Trophoblast cell (in vitro differentiated cells and primary cell): ENCODE data around the gene RPS17.
A peak's percentile ranks its signal among the peaks of the same experiment; 100 is the strongest.

Source experiments
- DNase-seq, 2 donors: peaks; one replicate each; pipeline ENCODE4 v3.0.0-alpha.2; 2016
- H2AFZ ChIP-seq: 2 replicates; pipeline ENCODE4 v1.6.1; 2013; ENCODE audit warnings: low read length, moderate library complexity, mild to moderate bottlenecking; ENCODE audit not compliant: insufficient read depth, poor library complexity
- H2AK5ac ChIP-seq: 2 replicates; pipeline ENCODE4 v1.6.1; 2013; ENCODE audit warnings: mild to moderate bottlenecking, low read length
- H2BK120ac ChIP-seq: 2 replicates; pipeline ENCODE4 v1.6.1; 2013; ENCODE audit warnings: low read length, mild to moderate bottlenecking, moderate library complexity; ENCODE audit not compliant: insufficient read depth, poor library complexity
- H2BK12ac ChIP-seq: 2 replicates; pipeline ENCODE4 v1.6.1; 2013; ENCODE audit warnings: mild to moderate bottlenecking, low read length, moderate library complexity
- H2BK5ac ChIP-seq: 2 replicates; pipeline ENCODE4 v1.6.1; 2013; ENCODE audit warnings: low read length, low read depth, moderate library complexity, mild to moderate bottlenecking; ENCODE audit not compliant: poor library complexity
- H3K14ac ChIP-seq: 2 replicates; pipeline ENCODE4 v1.6.1; 2013; ENCODE audit warnings: mild to moderate bottlenecking, low read length
- H3K18ac ChIP-seq: 2 replicates; pipeline ENCODE4 v1.6.1; 2013; ENCODE audit warnings: mild to moderate bottlenecking, low read length
- H3K23ac ChIP-seq: 2 replicates; pipeline ENCODE4 v1.6.1; 2013; ENCODE audit warnings: low read length
- H3K27ac ChIP-seq: 2 replicates; pipeline ENCODE4 v1.5.1; 2013; ENCODE audit warnings: low read depth, mild to moderate bottlenecking, inconsistent platforms, low read length, moderate library complexity
- H3K27me3 ChIP-seq: 2 replicates; pipeline ENCODE4 v1.6.1; 2013; ENCODE audit warnings: inconsistent platforms, mild to moderate bottlenecking, low read length, moderate library complexity; ENCODE audit not compliant: insufficient read depth
- H3K36me3 ChIP-seq, 2 experiments: 1 replicate in 1 of 2; 2 replicates in 1 of 2; pipeline ENCODE4 v1.6.1; 2013; ENCODE audit warnings: low read length in 2 of 2, mild to moderate bottlenecking in 2 of 2, moderate library complexity in 1 of 2; ENCODE audit not compliant: insufficient read depth in 2 of 2, control insufficient read depth in 1 of 2
- H3K4ac ChIP-seq: 2 replicates; pipeline ENCODE4 v1.6.1; 2013; ENCODE audit warnings: low read depth, mild to moderate bottlenecking, low read length, moderate library complexity
- H3K4me1 ChIP-seq, 2 experiments: 1 replicate in 1 of 2; 2 replicates in 1 of 2; pipeline ENCODE4 v1.6.1; 2013; ENCODE audit warnings: low read length in 2 of 2, mild to moderate bottlenecking in 2 of 2, moderate library complexity in 1 of 2; ENCODE audit not compliant: insufficient read depth in 2 of 2, control insufficient read depth in 1 of 2
- H3K4me2 ChIP-seq: 2 replicates; pipeline ENCODE4 v1.6.1; 2013; ENCODE audit warnings: inconsistent platforms, mild to moderate bottlenecking, low read length, moderate library complexity
- H3K4me3 ChIP-seq: 2 replicates; pipeline ENCODE4 v1.5.1; 2013; ENCODE audit warnings: mild to moderate bottlenecking, low read depth, low read length, inconsistent platforms
- H3K79me1 ChIP-seq: one replicate; pipeline ENCODE4 v1.6.1; 2013; ENCODE audit warnings: low read length
- H3K79me2 ChIP-seq: 2 replicates; pipeline ENCODE4 v1.6.1; 2013; ENCODE audit warnings: low read length, mild to moderate bottlenecking; ENCODE audit not compliant: control insufficient read depth, insufficient read depth, poor library complexity
- H3K9ac ChIP-seq: 2 replicates; pipeline ENCODE4 v1.6.1; 2013; ENCODE audit warnings: mild to moderate bottlenecking, low read length
- H3K9me3 ChIP-seq: 2 replicates; pipeline ENCODE4 v1.6.1; 2013; ENCODE audit warnings: low read depth, mild to moderate bottlenecking, control low read depth, inconsistent platforms, low read length; ENCODE audit not compliant: insufficient read depth
- H4K12ac ChIP-seq: 2 replicates; pipeline ENCODE4 v1.6.1; 2013; ENCODE audit warnings: low read depth, mild to moderate bottlenecking, low read length, moderate library complexity
- H4K8ac ChIP-seq: 2 replicates; pipeline ENCODE4 v1.6.1; 2013; ENCODE audit warnings: low read depth, mild to moderate bottlenecking, low read length, moderate library complexity
- H4K91ac ChIP-seq: one replicate; pipeline ENCODE4 v1.6.1; 2013; ENCODE audit warnings: low read depth, mild to moderate bottlenecking, low read length, moderate library complexity
- WGBS: extraction: QIAGEN DNeasy Blood & Tissue Kit; methylation state at CpG from one replicate; pipeline ENCODE4 v1.1.7; 2013; ENCODE audit warnings: missing lambda C conversion rate; ENCODE audit not compliant: insufficient read length, insufficient coverage; ENCODE audit errors: extremely low coverage; 5-methylcytosine and 5-hydroxymethylcytosine counted together

The RPS17 gene

DNA sequence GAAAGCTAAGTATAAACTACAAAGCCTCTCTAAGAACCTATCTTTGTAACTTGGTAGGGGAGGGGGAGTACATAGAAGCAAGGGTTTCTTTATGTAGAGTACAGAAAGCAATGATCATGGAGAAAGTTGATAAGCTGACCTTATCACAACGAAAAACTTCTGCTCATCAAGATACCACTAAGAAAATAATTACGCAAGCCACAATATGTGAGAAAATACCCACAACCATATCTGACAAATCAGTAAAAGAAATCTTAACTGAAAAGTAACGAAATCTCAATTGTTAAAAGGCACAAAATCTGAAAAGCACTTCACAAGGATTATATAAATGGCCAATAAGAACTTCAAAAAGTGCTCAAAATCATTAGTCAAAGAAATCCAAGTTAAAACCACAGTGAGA, 35.1 kb upstream of the RPS17 start:
- H3K4me3 ChIP-seq = no peak overlapping the region
- no peaks in the 10 kb centered on the region for H3K79me2 ChIP-seq
- H4K12ac ChIP-seq = no peak overlapping the region
- no peak overlapping the region for H3K4ac ChIP-seq
- H2BK120ac ChIP-seq = no peak overlapping the region
- H3K27me3 ChIP-seq = no peaks in the 10 kb centered on the region
- no peak overlapping the region for H4K91ac ChIP-seq
- H3K4me1 ChIP-seq = peaks cover 0 to 5% of the 10 kb centered on the region in 2 experiments
- no peak overlapping the region for H3K9ac ChIP-seq
- H3K4me2 ChIP-seq = no peak overlapping the region
- H2BK5ac ChIP-seq = no peak overlapping the region
- H3K18ac ChIP-seq = no peak overlapping the region
- H3K14ac ChIP-seq = no peak overlapping the region
- no peak overlapping the region for H2BK12ac ChIP-seq
- H2AFZ ChIP-seq = no peak overlapping the region
- WGBS = no CpG with 5 or more reads among the region's 3 CpGs
- H4K8ac ChIP-seq = no peak overlapping the region
- H3K23ac ChIP-seq = no peak overlapping the region
- no peaks in the 10 kb centered on the region for H3K9me3 ChIP-seq
- H2AK5ac ChIP-seq = no peak overlapping the region
- no peaks in the 10 kb centered on the region for H3K36me3 ChIP-seq
- DNase-seq = no peak
- no peaks in the 10 kb centered on the region for H3K79me1 ChIP-seq
- H3K27ac ChIP-seq = no peak overlapping the region

DNA sequence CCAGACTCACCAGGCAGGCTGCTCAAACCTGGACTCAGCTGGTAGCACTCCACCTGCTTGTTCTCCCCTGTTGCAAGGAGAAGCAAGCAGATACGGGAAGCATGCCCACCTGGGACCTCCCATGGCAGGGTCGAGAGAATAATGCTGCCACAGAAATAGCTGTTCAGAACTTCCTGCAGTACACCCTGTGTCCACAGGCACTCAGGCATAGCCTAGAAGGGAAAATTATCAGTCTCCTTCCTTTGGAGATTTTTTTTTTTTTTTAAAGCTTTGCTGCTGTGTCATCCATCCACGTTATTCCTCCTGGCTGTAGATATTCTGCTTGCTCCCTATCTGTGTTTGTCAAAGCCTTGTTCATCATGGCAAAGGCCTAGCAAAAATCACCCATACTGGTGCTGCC, 32.7 kb upstream of the RPS17 start:
- no peaks in the 10 kb centered on the region for H3K27me3 ChIP-seq
- DNase-seq = no peak
- no peak overlapping the region for H3K4ac ChIP-seq
- H2AK5ac ChIP-seq = no peak overlapping the region
- peaks cover 0 to 5% of the 10 kb centered on the region in 2 experiments for H3K4me1 ChIP-seq
- H3K18ac ChIP-seq = no peak overlapping the region
- no peak overlapping the region for H2BK5ac ChIP-seq
- no peaks in the 10 kb centered on the region for H3K9me3 ChIP-seq
- no peak overlapping the region for H3K9ac ChIP-seq
- no peak overlapping the region for H3K4me3 ChIP-seq
- H3K27ac ChIP-seq = no peak overlapping the region
- WGBS = no CpG with 5 or more reads among the region's 3 CpGs
- no peak overlapping the region for H3K4me2 ChIP-seq
- no peak overlapping the region for H2BK120ac ChIP-seq
- no peak overlapping the region for H4K8ac ChIP-seq
- no peak overlapping the region for H4K91ac ChIP-seq
- H2AFZ ChIP-seq = no peak overlapping the region
- H3K79me2 ChIP-seq = no peaks in the 10 kb centered on the region
- no peaks in the 10 kb centered on the region for H3K79me1 ChIP-seq
- no peak overlapping the region for H3K23ac ChIP-seq
- no peak overlapping the region for H3K14ac ChIP-seq
- H4K12ac ChIP-seq = no peak overlapping the region
- H2BK12ac ChIP-seq = no peak overlapping the region
- no peaks in the 10 kb centered on the region for H3K36me3 ChIP-seq

DNA sequence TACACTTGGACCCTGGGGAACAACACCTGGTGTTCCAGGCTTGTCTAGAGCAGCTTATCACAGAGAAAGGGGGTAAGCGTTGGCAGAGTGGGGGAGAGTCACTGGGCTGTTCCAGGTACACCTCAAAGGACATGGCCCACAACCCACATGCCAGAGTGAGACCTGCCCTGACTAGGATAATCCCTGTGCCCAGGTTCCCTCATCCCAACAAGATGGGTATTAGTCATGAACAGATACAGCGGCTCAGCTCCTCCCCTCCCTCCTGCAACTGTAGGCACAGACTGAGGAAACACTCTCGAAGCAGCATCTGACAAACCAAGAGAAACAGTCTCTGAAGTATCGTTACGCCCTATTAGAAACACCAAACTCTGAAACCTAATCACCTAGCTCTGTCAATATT, 32.1 kb upstream of the RPS17 start:
- WGBS = no CpG with 5 or more reads among the region's 5 CpGs
- Histone ChIP-seq H4K8ac (no peak overlapping the region), H3K36me3 (no peaks in the 10 kb centered on the region), H3K4me2 (no peak overlapping the region), H3K79me2 (no peaks in the 10 kb centered on the region), H3K4me1 (peaks cover 0 to 5% of the 10 kb centered on the region in 2 experiments), H2AFZ (no peak overlapping the region), H2AK5ac (no peak overlapping the region), H3K4me3 (no peak overlapping the region), H2BK12ac (no peak overlapping the region), H3K4ac (no peak overlapping the region), H3K9ac (no peak overlapping the region), H4K91ac (no peak overlapping the region), H3K9me3 (no peaks in the 10 kb centered on the region), H4K12ac (no peak overlapping the region), H2BK5ac (no peak overlapping the region), H3K23ac (no peak overlapping the region), H2BK120ac (no peak overlapping the region), H3K14ac (no peak overlapping the region), H3K79me1 (no peaks in the 10 kb centered on the region), H3K27me3 (no peaks in the 10 kb centered on the region), H3K27ac (no peak overlapping the region), H3K18ac (no peak overlapping the region)
- no peak for DNase-seq

DNA sequence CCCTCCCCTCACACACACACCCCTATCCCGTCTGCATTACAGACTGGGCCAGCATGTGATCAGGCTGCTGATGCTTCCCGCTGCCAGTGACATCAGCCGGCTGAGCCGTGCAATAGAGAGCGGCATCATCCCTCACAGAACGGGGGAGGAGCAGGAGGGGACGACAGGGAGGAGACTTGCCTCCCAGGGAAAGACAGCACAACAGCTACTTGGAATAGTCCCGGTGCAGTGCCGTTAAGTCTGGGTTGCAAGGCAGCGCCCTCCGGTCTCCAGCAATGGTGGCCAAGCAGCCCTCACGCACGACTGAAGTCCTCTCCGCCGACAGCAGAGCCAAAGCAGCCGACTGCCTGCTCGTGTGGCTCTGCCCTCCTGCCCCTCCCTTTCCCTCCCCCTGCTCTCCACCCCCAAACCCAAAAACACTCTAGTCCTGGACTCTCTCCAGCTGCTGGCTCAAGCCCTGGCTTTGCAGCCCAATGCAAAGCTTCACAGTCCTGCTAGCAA, 31.5 kb upstream of the RPS17 start:
- Histone ChIP-seq H3K27me3 (no peaks in the 10 kb centered on the region), H3K4me1 (peaks cover 0 to 5% of the 10 kb centered on the region in 2 experiments), H2BK120ac (no peak overlapping the region), H2BK5ac (no peak overlapping the region), H3K9ac (no peak overlapping the region), H4K91ac (no peak overlapping the region), H4K8ac (no peak overlapping the region), H2BK12ac (no peak overlapping the region), H3K4me3 (peak overlapping the region; percentile 25), H3K4ac (no peak overlapping the region), H3K18ac (no peak overlapping the region), H3K27ac (no peak overlapping the region), H4K12ac (no peak overlapping the region), H3K79me1 (no peaks in the 10 kb centered on the region), H3K4me2 (peak overlapping the region; percentile 13), H3K23ac (no peak overlapping the region), H2AFZ (peak overlapping the region; percentile 50), H3K79me2 (no peaks in the 10 kb centered on the region), H3K36me3 (no peaks in the 10 kb centered on the region), H2AK5ac (no peak overlapping the region), H3K14ac (no peak overlapping the region), H3K9me3 (no peaks in the 10 kb centered on the region)
- WGBS = no CpG with 5 or more reads among the region's 17 CpGs
- DNase-seq = no peak
